WERI-Rb-1 (cell line): Measurements from ENCODE around the gene BMPR1A.
A peak's percentile ranks its signal among the peaks of the same experiment; 100 is the strongest.

Experiments used
- DNase-seq: peaks from one replicate; pipeline ENCODE4 v3.0.0-alpha.2; 2020
- H3K27ac ChIP-seq: fragments of 250-450 bp; sonication (Bioruptor Pico); 2 replicates; pipeline ENCODE4 v1.5.1; 2020; ENCODE audit warnings: mild to moderate bottlenecking, moderate library complexity
- H3K27me3 ChIP-seq: fragments of 250-450 bp; sonication (Bioruptor Pico); 2 replicates; pipeline ENCODE4 v1.5.1; 2021; ENCODE audit warnings: mild to moderate bottlenecking, low read depth, moderate library complexity; ENCODE audit not compliant: insufficient read depth, severe bottlenecking
- H3K36me3 ChIP-seq: fragments of 250-450 bp; sonication (Bioruptor Pico); 2 replicates; pipeline ENCODE4 v1.5.1; 2020; ENCODE audit warnings: mild to moderate bottlenecking, moderate library complexity
- H3K4me3 ChIP-seq: 2 replicates; pipeline ENCODE4 v1.5.1; 2011; ENCODE audit warnings: low read depth, mild to moderate bottlenecking, control low read depth, low read length
- H3K9me3 ChIP-seq: fragments of 250-450 bp; sonication (Bioruptor Pico); 2 replicates; pipeline ENCODE4 v1.5.1; 2021; ENCODE audit warnings: mild to moderate bottlenecking, moderate library complexity; ENCODE audit not compliant: severe bottlenecking
- TF ChIP-seq, protein P1 (sequence below): IDR thresholded peaks from 2 replicates; pipeline ENCODE4 v1.5.1; 2011; ENCODE audit warnings: low read depth, mild to moderate bottlenecking, control low read depth, inconsistent platforms, low read length

BMPR1A gene

DNA sequence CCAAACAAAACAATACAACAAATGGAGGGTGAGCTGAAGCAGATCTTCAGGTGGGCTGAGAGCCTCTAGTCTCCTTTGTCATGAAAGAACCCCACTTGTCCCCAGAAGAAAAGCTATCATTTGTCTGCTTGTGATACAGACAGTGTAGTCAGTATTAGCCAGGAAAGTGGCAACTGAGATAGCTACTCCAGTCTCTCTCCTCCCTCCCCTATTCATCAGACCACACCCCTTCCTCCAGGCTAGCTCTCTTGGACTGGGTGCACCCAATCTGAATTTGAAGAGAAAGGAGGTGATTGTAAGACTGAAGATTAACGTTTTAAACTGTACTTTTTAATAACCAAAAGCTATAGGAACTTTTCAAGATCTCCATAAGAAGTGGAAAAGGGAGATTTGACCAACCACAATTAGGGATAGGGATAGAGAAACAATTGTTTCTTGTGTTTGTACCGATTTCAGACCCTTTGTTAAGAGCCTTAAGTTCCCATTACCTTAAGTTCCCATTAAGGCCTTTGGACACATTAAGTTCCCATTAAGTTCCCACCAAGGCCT lies 14.1 kb downstream of the BMPR1A start:
- Histone ChIP-seq H3K36me3 (no peaks in the 10 kb centered on the region), H3K9me3 (no peaks in the 10 kb centered on the region), H3K27ac (no peak overlapping the region), H3K27me3 (no peaks in the 10 kb centered on the region), H3K4me3 (no peak overlapping the region)
- no peak for DNase-seq
- TF ChIP-seq, protein P1, sequence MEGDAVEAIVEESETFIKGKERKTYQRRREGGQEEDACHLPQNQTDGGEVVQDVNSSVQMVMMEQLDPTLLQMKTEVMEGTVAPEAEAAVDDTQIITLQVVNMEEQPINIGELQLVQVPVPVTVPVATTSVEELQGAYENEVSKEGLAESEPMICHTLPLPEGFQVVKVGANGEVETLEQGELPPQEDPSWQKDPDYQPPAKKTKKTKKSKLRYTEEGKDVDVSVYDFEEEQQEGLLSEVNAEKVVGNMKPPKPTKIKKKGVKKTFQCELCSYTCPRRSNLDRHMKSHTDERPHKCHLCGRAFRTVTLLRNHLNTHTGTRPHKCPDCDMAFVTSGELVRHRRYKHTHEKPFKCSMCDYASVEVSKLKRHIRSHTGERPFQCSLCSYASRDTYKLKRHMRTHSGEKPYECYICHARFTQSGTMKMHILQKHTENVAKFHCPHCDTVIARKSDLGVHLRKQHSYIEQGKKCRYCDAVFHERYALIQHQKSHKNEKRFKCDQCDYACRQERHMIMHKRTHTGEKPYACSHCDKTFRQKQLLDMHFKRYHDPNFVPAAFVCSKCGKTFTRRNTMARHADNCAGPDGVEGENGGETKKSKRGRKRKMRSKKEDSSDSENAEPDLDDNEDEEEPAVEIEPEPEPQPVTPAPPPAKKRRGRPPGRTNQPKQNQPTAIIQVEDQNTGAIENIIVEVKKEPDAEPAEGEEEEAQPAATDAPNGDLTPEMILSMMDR = no peak

DNA sequence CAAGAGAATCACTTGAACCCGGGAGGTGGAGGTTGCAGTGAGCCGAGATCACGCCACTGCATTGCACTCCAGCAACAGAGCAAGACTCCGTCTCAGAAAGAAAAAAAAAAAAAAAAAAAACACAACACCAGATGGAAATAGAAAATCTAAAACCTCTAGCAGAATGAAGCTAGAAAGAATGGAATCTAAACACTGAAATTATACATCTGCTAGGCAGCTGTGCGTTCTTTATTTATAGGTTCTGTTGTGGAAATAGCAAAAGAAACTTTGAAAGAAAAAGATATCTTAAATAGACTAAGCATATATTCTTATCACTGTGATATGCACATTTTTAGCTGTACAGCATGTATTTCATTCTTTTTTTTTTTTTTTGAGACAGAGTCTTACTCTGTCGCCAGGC lies 17.1 kb downstream of the BMPR1A start:
- Histone ChIP-seq H3K36me3 (no peaks in the 10 kb centered on the region), H3K27ac (no peak overlapping the region), H3K27me3 (no peaks in the 10 kb centered on the region), H3K4me3 (no peak overlapping the region), H3K9me3 (no peaks in the 10 kb centered on the region)
- TF ChIP-seq, protein P1 = no peak
- DNase-seq = no peak

DNA sequence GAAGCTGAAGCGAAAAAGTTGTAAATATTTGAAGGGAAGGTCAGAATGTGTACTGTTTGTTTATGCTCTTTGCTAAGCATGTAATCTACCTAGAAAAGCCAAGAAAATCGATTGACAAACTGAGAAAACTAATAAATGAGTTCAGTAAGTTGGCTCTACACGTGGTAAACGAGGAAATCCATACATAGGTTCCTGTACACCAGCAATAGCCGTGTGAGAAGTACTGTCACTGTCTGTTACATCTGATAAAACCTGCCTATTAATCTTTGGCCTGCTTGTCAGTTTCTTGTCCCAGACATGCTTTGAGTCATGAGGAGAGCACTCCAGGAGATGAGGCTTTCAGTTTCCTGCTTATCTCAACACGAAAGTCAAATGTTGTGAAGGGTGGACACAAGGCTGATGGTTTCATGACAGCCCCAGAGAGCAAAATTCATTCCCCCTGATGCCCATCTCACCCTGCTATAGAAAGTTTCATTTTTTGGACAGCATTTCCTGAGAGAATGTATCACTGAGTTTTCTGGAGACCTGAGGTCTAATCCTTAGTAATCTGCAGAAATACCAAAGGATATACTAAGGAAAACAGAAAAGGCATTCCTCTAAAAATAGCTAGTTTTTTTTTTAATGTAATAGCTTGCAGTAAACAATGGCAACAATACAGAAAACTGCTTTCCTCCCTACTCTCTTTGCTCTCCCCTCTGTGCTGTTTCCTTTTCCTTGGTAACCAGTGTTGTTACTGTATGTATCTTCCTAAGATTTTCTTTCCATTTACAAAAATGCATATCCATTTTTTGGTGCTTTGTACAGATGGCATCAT lies 18.8 kb downstream of the BMPR1A start:
- no peaks in the 10 kb centered on the region for H3K27me3 ChIP-seq
- peak overlapping the region; percentile 27; the same call in 1 of the 2 replicates for H3K27ac ChIP-seq
- H3K4me3 ChIP-seq = no peak overlapping the region
- no peaks in the 10 kb centered on the region for H3K9me3 ChIP-seq
- DNase-seq = no peak
- TF ChIP-seq, protein P1 = no peak
- no peaks in the 10 kb centered on the region for H3K36me3 ChIP-seq

DNA sequence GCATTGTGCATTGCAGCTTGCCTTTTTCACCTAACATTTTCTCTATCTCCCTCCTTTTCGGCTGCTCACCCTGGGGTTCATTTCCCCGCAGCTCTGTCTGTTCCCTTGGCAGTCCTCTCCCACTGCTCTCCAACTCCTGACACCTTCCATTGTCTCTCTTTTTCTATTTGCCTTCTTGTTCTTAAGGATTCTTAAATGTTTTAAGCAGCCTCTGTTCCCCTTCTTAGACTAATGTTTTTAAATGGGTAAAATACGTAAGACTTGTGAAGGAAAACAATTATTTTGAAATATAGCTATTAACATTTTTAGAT lies 19.4 kb downstream of the BMPR1A start:
- Histone ChIP-seq H3K9me3 (no peaks in the 10 kb centered on the region), H3K27ac (no peak overlapping the region), H3K4me3 (no peak overlapping the region), H3K36me3 (no peaks in the 10 kb centered on the region), H3K27me3 (no peaks in the 10 kb centered on the region)
- no peak for DNase-seq
- TF ChIP-seq, protein P1 = no peak

DNA sequence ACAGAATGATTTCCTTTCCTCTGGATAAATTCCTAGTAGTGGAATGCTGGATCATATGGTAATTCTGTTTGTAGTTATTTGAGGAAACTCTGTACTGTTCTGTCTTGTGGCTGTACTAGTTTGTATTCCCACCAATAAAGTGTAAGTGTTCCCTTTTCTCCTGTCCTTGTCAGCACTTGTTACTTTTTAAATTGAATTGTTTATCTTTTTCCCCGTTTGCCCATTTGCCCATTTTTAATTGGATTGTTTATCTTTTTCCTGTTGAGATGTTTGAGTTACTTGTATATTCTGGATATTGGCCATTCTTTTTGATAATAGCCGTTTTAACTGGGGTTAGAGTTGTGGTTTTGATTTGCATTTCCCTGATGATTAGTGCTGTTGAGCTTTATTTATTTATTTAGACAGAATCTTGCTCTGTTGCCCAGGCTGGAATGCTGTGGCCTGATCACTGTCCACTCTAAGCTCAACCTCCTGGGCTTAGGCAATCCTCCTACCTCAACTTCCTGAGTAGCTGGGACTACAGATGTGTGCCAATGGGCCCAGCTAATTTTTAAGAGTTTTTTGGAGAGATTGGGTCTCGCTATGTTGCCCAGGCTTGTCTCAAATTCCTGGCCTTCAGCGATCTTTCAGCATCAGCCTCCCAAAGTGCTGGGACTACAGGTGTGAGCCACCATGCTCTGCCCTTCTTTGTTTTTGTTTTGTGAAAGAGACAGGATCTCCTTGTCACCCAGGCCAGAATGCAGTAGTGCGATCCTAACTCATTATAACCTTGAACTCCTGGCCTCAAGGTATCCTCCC lies 23.0 kb downstream of the BMPR1A start:
- no peaks in the 10 kb centered on the region for H3K27me3 ChIP-seq
- no peaks in the 10 kb centered on the region for H3K36me3 ChIP-seq
- DNase-seq = no peak
- H3K27ac ChIP-seq = no peak overlapping the region
- H3K9me3 ChIP-seq = no peaks in the 10 kb centered on the region
- H3K4me3 ChIP-seq = no peak overlapping the region
- TF ChIP-seq, protein P1 = no peak
